Islet precursor cell (in vitro differentiated cells): ENCODE results near the gene CBLC.
A peak's percentile ranks its signal among the peaks of the same experiment; 100 is the strongest.

Experiments used
- DNase-seq: peaks from one replicate; pipeline ENCODE4 v3.0.0-alpha.2; 2018

Gene CBLC

DNA sequence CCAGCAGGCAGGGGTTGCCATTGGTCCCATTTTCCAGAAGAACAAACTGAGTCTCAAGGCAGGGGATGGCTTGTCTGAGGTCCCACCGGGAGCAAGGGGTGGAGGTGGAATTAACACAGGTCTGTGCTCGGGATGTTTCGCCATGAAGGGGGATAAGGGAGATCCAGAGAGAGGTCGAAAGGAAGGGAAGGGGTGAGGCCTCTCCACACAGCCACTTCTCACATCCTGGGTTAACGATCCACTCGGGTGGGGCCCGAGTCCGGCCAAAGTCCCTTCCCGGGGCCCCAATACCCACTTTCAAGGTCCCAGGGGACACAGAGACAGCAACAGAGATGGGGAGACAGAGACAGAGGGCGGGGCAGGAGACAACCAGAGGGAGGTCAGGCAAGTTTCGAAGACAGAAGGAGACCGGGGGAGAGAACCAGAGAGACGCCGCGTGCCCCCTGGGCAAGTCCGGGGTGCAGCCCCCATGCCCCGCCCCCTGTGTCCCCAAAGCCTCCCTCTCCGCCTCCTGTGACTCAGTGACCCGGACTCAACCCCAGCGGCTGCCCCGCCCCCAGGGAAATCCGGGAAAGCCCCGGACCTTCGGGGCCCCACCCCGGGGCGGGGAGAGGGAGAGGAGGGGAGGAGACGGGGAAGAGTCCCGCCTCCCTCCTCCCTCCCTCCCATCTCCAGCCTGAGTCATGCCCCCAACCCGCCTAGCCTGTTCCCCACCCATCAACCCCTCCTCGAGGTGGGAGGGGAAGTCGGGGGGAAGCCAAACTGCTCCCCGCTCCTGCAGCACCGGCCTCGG, 30.5 kb upstream of the CBLC start:
- peak; percentile 93 for DNase-seq

DNA sequence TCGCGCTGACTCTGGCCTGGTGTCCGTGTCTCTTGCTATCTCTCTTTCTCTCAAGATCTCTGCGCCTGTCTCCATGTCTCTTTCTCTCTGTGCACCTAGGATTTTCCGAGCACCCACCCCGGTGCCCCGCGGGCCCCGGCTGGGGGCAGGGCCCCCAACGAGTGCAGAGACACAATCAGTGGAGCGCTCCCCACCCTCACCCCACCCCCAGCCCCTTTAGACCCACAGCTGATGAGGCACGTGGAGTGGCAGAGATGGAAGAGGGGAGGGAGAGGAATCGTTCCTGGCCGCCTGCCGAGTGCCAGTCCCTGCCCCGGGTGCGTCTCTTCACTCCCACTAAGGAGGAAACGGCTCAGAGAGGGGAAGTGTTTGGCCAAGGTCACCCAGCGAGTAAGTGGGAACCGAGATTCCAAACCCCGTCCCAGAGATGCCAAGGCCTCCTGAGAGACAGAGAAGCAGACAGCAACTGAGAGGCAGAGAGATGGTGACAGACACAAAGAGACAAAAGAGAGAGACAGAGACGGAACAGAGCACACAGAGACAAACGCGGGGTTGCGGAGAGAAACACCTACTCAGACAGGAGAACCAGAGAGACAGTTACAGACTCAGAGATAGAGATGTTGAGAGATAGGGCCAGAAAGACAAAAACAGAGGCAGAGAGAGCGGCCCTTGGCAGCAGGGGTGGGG, 29.8 kb upstream of the CBLC start:
- peak; percentile 73 for DNase-seq

DNA sequence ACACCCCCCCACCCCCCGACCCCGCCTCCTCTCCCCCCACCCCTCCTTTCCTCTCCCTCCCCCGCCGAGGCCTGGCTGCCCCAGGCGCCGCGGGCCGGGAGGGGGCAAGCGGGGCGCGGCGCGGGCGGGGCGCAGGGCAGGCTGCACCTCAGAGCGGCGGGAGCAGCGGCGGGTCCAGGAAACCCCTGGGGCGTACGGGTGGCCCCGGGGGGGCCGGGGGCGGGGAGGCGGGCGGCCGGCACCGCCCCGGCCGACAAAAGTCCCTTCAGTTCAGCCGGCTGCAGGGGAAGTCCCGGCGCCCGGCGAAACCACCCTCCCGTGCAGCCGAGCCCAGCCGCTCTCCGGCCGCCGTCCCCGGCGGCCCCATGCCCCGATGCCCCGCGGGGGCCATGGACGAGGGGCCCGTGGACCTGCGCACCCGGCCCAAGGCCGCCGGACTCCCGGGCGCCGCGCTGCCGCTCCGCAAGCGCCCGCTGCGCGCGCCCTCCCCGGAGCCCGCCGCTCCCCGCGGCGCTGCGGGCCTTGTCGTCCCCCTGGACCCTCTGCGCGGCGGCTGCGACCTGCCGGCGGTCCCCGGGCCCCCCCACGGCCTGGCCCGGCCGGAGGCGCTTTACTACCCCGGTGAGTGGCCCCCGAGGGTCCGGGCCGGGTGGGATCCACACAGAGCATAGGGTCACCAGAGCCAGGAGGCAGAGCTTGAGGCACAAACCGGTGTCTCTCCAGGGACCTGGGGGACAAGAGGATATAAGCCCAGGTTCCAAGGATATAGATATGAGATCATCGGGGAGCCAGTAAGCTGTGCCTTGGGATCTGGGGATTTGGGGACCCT, 29.1 kb upstream of the CBLC start, which contains the start of gene BCL3:
BCL3 (plus strand) TSS at position 283 of the 829 bp plus-strand sequence; CDS start at position 366, 83 bp downstream.
- DNase-seq = no peak

GRCh38 chr19:44749292-44749691, 28.4 kb upstream of the CBLC start:
- DNase-seq = no peak

DNA sequence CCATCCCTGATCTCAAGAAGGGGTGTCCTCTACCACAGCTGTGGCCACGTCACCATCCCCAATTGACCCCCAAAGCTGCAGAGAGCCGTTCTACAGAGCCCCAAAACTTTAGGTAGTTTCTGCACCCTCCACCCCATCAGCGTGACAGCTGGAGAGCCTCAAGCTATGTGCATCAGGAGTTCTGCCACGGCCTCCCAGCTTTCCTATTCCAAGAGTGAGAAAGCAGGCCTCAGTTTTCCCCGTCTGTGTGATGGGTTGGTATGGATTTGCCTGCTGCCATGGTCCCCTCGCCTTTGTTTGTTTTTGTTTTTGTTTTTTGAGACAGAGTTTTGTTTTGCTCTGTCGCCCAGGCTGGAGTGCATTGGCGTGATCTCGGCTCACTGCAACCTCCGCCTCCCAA, 27.7 kb upstream of the CBLC start:
- DNase-seq = no peak

- DNase-seq = no peak
Observed at GRCh38 chr19:44752123-44752815, 25.4 kb upstream of the CBLC start.

- peak; percentile 92 for DNase-seq
Observed at GRCh38 chr19:44752816-44753625, 24.7 kb upstream of the CBLC start.

DNA sequence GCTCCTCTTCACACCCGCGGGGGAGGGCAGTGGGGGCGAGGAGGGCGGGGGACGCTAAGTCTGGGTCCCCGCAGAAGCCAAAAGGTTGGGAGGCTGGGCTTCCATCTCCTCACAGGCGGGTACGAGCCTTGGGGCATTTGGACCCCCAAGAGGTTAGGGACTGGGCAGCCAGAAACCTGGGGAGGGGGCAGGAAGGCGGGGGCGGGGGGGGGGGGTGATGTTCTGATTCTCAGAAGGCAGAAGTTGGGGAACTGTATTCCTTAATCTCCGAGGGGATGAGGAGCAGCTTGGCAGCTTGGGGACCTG, 24.1 kb upstream of the CBLC start:
- DNase-seq = no peak

- DNase-seq = peak; percentile 78
Observed at GRCh38 chr19:44753932-44754749, 23.5 kb upstream of the CBLC start.

GRCh38 chr19:44754750-44755080, 23.0 kb upstream of the CBLC start:
- no peak for DNase-seq

GRCh38 chr19:44755219-44755618, 22.5 kb upstream of the CBLC start:
- DNase-seq = no peak

DNA sequence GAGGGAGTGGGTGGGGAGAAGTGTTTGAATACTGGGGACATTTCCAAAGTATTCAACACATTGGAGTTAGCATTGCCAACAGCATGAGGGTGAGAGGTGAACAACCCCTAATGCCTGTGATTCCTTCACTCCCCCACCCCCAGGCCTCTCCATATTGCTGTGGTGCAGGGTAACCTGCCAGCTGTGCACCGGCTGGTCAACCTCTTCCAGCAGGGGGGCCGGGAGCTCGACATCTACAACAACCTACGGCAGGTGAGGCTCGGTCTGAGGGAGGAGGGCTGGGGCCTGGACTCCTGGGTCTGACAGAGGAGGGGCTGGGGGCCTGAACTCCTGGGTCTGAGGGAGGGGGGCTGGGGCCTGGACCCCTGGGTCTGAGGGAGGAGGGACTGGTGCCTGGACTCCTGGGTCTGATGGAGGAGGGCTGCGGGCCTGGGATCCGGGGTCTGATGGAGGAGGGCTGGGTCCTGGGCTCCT, 21.6 kb upstream of the CBLC start:
- DNase-seq = no peak

- DNase-seq = peak; percentile 81
Observed at GRCh38 chr19:44757057-44757734, 20.5 kb upstream of the CBLC start.

DNA sequence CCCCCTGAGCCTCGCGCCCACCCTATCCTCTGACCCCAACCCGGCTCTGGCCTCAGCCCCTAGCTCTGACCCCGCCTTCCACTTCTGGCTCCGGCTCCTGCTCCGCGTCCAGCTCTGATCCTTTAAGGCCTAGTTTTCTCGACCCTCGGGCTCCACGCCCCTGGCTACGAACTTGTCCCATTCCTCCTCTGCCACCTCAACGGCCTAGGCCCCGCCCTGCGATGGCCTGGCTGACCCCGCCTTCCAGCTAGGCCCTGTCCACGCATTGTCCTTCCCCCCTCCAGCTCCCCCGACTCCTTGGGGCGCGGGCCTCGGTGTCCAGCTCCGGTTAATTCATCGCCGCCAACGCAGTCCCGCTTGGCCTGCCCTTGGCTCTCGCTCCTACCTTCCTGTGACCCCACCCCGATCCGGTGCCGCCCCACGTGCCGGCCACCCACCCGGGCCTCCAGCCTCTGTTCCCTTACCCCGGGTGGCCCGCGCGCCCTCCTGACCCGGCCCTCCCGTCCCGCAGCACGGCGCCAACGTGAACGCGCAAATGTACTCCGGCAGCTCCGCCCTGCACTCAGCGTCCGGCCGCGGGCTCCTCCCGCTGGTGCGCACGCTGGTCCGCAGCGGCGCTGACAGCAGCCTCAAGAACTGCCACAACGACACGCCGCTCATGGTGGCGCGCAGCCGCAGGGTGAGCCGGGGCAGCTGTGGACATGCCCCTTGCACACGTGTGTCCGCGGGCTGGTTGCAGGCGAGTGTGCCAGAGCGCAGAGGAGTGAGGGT, 19.8 kb upstream of the CBLC start:
- peak; percentile 90 for DNase-seq

- peak; percentile 74 for DNase-seq
Observed at GRCh38 chr19:44758596-44758995, 19.1 kb upstream of the CBLC start.

DNA sequence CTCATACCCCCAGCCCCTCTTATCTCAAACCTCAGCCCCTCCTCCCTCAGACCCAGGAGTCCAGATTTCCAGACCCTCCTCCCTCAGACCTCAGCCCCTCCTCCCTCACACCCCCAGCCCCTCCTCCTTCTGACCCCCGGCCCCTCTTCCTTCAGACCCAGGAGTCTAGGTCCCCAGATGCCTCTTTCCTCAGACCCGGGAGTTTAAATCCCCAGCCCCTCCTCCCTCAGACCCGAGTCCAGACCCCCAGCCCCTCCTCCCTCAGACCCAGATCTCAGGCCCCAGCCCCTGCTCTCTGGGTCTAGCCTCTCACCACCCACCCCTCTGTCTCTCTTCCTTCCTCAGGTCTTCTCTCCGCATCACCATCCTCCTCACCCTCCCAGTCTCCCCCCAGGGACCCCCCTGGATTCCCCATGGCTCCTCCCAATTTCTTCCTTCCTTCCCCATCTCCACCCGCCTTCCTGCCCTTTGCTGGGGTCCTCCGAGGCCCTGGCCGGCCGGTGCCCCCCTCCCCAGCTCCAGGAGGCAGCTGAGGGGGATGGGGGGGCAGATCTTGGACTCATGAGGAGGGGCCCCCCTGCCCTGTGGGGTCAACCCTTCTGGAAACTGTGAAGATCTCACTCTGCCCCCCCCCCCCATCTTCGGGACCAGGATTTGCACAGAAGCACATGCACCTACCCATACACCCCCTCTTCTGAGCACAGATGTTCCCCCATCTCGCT, 18.4 kb upstream of the CBLC start:
- DNase-seq = no peak

DNA sequence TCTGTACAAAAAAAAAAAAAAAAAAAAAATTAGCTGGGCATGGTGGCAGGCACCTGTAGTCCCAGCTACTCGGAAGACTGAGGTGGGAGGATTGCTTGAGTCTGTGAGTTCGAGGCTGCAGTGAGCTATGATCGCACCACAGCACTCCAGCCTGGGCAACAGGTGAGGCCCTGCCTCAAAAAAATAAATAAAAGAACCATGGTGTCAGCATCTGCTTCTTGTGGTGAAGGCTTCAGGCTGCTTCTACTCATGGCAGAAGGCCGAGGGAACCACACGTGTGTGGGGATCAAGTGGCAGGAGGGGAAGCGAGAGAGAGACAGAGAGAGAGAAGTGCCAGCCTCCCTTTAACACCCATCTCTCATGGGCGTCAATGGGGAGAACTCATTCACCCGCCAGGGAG, 15.7 kb upstream of the CBLC start:
- no peak for DNase-seq

DNA sequence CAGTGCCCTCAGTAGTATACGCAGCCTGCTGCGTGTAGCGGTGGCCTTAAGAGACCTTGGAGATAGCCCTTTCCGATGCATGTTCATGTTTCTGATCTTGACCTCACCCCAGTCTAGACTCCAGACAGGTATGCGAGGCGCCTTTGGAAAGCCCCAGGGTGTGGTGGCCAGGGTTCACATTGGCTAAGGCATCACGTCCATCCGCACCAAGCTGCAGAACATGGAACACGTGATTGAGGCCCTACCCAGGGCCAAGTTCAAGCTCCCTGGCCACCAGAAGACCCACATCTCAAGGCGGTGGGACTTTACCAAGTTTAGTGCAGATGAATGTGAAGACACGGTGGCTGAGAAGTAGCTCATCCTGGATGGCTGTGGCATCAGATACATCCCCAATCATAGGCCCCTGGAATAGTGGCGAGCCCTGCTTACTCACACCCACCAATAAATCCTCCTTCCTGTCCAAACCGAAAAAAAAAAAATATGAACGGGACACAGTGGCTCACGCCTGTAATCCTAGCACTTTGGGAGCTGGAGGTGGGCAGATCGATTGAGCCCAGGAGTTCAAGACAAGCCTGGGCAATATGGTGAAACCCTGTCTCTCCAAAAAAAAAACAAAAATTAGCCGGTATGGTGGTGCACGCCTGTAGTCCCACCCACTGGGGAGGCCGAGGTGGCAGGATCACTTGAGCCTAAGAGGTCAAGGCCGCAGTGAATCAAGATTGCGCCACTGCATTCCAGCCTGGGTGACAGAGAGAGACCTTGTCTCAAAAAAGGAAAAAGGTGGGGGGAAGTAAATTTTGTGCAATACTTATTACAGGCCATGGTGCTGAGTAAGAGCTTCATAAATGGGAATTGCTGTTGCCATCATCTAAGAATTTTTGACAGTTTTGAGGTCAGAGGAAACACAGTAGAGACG, 12.4 kb upstream of the CBLC start:
- no peak for DNase-seq
